Activated CD4-positive, alpha-beta T cell treated with anti-CD3 and anti-CD28 coated beads for 4 hours (primary cell): ENCODE results near the gene COL7A1.
A peak's percentile ranks its signal among the peaks of the same experiment; 100 is the strongest.

Experiments used
- DNase-seq, 2 donors: peaks; one replicate each; pipeline ENCODE4 v3.0.0-alpha.2; 2020

COL7A1 gene

DNA sequence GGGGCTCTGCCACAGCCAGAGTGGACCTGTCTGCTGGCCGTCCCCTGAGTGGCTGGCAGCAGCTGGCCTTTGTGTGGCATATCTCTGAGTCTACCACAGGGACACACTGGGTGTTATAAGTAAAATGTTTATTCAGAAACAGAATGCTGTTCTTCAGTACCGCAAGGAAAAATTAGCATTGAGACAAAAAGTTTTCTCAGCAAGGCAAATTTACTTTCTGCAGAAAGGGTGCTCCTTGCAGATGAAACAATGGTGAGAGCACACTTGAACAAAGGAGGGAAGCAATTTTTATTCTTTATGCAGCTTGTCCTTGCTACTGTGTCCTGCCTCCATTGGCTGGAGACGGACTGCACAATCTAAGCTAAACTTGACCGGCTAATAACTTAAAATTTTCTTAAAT, 22.4 kb upstream of the COL7A1 start:
- DNase-seq, result no peak

DNA sequence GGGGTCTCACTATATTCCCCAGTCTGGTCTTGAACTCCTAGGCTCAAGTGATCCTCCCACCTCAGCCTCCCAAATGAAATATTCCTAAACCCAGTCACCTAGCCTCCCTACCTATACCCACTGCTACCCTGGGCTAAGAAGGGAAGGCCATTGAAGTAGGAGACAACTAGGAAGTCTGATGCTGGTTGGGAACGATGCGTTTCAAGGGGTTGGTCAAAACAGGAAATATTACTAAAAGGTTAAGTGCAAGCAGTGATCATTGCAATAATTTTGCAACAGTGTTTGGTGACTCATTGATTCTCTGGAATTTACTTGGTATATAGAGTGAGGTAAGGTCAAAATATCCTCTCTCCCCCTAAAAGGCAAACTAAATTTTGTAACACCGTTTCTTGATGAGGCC, 18.9 kb upstream of the COL7A1 start:
- no peak for DNase-seq

DNA sequence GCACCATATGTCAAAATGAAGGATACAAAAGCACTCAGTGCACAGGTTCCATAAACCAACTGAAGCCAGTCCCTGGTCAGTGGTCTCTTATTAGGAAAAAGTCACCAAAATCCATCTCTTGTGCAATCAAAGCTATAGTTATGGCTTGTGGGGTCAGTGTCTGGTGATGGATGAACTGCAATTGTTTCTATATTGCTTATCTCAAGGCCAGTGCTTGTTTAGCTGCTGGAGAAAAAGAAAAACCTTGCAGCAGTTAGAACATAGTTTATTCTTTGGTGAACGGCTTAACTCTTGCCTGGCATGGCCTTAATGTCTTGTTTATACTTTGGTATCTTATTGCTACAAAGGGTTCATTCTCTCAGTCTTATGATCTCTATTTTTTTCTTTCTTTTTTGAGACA, 17.2 kb upstream of the COL7A1 start:
- no peak for DNase-seq

DNA sequence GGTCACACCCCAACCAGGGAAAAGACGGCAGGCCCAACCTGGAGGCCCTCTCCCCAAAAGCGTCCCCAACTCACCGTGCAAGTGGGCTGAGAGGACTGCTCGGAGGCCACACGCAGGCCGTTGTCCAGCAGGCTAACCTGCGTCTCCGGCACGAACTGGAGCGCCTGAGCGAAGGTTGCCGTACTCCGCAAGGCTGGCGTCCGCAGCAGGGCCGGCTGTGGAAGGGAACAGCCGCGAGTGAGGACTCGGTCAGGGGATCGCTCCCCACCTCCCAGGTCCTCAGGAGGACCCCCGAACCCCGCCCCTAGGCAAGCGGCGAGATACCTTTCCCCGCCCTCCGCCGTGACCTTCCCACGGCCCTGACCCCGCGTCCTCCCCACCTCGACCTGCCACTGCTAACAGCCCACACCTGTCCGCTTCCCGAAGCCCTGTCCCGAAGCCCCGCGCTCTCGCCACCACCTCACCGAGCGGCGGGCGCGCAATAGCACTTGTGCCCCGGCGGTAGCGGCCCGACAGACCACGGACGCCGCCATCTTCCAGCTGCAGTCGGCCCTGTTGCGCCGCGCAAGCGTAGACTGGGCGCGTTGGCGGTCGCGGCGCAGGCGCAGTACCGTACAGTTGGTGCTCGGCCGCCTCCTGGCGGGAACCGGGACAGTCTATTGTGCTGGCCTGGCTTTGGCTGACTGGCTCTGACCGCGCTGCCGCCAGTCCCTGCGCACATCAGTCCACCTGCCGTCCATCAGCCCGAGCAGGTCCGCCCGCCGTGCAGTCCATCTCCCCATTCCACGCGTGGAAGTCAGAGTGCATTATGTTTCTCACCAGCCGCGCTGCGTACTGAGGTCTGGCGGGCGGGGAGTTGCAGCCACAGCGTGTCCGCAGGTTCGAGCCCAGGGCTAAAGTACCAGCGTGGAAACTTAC, 14.2 kb upstream of the COL7A1 start, which contains the start of gene UQCRC1:
TSS of gene UQCRC1 (minus strand) at position 559 of the 918 bp plus-strand sequence. CDS start at position 533, 26 bp downstream.
- DNase-seq, result peak; percentile 88 to 90

DNA sequence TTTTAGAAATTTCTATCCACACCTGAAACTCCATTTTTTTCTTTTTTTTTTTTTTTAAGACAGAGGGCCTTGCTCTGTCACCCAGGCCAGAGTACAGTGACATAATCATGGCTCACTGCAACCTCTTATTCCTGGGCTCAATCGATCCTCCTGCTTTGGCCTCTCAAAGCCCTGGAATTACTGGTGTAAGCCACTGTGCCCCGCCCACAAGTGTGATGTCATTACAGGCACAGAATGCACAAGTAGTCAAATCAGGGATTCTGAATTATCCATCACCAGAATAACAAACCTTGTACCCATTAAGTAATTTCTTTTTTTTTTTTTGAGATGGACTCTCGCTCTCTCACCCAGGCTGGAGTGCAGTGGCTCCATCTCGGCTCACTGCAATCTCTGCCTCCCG, 12.4 kb upstream of the COL7A1 start:
- DNase-seq, result no peak

DNA sequence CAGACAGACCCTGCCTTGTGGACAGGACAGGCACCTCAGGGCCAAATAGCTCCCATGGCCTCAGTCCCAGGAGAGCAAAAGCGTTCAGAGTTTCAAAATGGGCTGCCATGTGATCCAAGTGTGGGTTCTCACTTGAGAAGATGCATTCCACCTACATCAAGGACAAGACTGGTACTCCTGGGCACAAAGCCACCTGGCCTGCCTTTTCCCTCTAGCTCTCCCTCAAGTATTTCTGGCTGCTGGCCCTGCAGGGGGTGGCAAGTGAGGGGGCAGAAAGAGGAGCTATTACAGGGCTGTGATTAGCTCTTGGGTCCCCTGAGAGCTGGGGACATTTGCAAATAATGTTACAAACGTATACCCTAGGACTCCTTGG, 6.5 kb upstream of the COL7A1 start:
- no peak for DNase-seq

DNA sequence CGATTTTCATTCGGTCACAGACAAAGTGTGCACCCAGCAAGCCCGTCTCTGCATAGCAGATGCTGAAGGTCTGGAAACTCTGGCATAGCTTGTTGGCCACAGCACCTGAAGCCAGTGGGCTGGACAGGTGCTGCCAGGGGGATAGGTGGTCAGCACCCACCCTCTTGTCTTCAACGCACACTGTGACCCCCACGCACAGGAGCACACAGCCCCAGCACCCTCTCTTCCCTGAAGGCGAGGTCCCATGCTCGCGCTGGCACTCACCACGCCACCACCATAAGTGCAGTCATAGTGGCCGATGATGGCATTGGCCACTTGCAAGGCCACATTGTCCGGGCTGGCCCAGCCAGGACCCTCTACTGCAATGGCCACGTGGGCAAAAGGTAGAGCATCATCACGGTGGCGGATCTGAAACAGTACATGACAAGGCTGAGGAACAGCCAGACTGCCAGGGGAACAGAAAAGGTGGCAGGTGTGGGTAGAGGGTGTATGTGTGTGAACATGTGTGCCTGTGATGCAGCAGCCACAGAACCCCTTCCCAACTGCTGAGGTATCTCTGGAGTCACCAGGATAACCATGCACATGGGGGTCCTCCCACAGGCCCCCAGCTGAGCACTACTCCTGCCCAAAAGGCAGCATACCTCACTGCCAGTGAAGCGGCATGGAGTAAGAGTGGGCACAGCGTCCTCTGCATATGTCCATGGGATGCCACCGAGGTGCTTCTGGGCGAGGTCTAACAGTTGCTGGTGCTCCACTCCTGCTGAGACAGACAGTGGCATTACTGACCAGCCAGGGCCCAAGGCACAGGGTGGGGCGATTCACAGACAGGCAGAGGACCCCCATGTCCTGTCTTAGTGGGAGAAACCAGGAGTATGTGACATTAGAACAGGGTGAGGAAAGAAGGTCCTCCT, 5.8 kb upstream of the COL7A1 start:
- DNase-seq, result no peak

DNA sequence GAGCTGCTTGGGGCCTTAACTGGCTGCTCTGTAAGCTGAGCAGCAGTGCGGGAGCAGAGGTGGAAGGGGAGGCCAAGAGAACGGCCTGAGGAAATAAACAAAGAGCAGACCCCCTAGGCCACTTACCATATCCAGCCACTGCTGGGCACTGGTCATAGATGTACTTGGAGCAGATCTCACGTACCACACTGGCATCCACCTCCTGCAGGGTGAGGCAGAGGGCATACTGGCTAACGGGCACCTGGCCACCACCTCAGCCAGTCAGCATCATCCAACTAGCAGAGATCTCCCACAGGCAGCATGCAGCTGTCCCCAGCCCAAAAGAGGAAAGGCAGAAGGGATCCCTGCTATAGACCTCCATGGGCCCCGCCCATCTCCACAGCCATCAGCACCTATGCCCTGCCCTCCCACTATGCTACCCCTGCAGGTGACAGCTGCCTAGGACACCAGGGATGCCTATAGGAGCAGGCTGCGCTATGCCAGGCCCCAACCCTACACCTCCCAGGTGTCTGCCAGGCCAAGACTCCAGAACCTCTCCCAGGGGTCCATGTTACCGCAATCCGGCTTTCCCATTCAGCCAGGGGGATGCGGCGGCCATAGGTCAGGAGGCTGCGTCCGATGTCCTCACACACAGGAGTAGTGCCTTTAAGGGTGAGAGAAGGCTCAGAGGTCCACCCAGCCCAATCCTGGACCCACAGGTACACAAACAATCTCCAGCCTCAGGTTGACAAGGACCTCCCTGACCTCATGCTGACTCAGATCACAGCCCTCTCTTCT, 4.6 kb upstream of the COL7A1 start:
- DNase-seq, result no peak

DNA sequence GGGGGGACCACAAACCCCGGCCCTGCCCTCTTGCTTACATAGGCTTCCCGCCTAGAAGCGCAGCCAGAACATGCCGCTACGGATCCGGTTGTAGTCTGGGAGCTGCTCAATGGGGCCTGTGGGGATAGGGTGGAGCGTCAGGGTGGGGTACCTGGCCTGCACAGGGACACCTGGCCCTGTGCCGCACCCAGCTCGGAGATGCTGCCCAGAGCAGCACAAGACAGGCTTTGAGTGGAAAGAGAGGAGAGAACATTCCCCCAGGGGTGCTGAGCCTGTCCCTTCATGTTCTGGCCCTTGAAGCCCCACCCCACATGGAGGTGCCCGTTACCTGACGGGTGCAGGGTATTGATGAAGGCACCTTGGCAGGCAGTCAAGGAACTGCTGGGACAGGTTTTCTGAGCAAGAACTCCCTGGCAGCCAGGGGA, 4.0 kb upstream of the COL7A1 start:
- no peak for DNase-seq

DNA sequence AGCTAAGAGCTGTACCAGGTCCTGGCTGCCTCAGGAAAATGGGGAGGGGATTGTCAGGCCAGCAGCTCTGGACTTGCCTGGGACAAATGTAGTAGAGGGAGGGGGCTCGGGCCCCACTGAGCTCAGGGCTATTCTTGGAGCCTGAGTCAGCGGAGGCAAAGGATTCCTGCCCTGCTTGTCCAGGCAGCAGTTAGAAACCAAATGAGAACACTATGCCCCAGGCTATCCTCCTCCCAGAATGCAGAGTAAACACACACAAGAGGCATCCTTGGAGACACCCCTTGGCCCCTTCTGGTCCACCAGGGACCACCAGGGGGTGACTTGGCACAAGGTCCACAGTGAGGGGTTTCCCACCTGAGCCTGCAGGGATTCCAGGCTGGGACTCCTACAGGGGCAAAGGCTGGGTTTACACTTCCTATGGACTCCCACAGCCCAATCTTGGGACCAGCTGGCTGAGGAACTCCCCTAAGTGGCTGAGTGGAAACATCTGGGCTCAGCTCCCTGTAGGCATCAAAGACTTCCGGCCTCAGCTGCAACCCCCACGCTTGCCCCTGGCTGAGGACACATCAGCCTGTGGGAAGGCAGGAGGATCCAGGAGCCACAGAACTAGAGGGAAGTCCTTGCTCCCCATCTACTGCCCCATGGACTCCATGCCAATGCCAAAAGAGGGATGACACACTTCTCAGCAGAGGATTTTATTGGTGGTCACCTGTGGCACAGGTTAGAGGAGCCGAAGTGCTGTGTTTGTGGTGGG, 3.4 kb upstream of the COL7A1 start:
- DNase-seq, result no peak

DNA sequence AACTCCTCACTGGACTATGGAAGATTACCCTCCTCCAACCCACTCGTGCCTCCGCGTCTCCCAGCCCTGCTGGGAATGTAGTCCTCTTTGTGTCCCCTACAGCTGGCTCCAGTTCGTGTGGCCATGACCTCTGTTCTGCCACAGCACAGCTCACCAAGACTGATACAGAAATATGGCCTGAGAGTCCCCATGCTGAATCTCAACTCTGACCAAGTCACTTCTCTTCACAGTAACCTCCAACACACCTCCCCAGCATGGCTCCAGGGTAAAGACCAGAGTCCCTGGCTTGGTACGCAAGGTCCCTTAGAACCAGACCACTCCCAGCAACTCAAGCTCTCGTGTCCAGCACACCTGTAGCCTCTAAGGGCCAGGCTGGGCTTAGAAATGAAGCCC, 2.3 kb upstream of the COL7A1 start:
- no peak for DNase-seq

DNA sequence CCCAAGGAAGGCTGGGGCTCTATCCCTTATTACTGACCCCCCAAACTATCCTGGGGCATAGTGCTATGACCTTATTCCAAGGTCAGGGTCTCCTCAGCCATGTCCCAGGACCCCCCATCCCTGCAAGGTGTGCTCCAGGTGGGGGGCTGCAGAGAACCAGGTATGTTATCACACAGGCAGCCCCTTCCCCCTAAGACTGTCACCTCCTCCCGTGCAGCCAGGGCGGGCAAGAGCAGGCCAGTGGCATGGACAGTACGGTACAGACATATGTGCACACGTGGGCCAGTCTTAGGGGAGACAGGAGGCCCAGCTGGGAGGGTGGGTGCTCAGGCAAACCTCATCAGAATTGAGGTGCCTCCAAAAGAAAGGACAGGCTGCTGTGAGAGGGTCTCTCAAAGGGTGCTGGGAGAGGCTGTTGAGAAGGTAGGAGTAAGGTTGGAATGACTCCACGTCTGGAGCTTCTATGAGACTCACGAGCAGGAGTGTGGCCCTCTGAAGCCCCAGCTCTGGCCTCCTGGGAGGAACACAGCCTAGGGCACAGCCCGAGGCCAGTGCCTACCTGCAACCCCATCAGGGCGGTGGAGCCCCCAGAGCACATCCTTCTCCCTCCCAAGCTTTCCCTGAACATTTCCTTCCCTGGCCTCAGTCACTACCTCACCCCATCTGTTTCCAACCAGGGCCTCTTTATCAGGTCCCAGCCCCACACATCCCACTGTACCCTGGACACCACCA, 1.7 kb upstream of the COL7A1 start:
- no peak for DNase-seq

DNA sequence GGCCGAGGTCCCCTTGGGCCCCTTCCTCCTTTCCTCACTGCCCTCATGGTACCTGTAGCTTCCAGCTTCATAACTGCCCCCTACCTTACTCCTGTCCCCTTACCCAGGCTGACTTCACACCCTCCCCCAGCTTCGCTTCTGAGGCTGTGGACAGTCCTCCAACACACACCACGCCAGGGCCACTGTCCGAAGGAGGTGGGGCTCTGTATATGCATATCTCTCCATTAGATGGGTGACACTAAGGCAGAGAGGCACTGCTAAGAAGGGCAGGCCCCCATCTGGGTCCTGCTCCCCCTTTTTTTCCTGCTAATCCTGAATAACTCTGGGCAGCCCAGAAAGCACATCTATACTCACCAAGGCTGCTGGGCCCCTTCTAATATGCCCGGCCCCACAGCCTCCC, 1.0 kb upstream of the COL7A1 start:
- DNase-seq, result no peak

DNA sequence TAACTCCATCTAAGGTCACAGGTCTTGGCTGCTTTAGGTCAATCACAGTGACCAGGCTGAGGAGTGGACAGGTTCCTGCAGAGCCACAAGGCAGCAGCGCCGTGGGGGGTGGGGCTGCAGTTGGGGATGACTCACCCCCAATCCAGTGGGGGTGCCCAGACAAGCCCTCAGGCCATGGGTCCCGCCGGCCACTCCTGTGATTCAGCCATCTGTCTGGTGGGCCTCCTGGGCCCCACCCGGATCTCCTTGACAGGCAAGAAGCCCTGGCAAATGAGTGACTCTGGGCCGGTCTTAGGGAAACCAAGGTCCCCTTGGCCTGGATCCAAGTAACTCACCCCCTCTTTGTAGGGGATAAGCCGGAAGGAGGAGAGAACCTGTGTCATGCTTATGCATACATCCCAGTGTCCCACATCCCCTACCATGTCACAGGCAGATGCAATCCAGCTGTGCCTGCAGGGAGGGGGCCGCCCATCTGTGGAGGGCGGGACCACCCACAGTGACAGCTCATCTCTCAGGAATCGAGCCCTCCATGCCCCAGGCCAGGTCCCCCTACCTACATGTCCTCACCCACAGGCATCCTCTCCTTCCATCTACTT, 495 bp upstream of the COL7A1 start:
- no peak for DNase-seq

DNA sequence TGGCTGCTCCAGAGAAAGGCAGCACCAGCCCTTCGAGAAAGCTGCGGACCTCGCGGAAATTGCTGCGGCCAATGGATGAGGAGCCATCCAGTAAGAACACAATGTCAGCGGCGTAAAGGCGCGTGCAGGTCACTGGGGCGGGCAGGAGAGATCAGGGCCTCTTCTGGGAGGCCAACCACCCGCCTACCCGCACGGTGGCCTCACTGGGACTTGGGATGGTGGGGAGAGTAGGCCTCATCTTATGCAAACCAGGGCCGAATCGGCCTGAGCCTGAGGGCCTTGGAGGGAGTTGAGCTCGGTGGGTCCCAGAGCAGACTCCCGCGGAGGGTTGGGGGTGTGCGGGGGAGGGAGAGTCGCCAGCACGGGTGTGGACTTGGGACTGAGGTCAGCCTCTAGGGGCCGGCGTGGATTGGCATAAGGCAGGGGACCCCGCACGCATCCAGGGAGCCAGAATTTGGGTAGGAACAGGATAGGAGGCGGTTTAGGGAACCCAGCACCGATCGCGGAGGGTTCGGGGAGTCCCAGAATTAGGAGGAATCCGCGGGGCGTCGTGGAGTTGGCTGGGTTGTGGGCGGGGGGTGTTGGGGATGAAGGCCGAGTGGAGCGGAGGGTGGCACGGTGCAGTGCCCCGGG, 596 bp downstream of the COL7A1 start:
- no peak for DNase-seq

DNA sequence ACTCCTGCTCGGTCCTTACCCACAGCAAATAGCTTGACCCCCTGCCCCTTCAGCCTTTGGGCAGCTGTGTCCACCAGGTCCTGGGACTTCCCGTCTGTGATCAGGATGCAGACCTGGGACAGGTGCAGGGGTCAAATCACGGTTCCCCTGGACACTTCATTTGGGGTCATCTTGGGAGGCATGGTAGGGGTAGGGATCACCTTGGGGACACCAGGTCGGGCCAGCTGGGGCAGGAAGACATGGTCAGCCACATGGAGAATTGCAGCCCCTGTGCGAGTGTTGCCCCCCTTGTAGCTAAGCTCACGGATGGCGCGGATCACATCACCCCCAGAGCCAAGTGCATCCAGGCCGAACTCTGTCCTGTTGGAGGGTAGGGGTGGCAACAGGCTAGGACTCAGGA, 1.8 kb downstream of the COL7A1 start:
- DNase-seq, result no peak

DNA sequence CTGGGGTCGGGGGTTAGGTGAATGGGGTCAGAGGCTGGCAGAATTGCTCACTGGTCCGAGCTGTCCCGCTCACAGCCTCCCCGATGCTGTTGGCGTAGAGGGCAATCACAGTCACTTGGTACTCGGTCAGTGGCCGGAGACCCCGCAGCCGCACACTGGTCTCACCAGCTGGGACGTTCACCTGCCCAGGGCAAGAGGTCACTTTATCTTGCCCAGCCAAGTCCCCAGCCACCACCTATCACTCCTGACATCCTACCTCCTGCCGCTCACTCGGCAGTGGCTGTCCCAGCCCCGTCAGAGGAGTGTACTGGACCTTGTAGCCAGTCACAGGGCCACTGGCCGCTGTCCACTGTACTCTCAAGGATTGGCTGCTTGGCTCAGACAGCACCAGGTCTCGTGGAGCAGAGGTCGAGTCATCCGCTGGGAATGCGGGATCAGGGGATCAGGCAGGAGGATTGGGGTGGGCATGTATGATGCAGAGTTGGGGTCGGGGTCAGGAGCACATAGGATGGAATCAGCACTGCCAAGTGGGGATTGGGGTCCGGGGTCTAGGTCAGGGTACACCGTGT, 2.5 kb downstream of the COL7A1 start:
- DNase-seq, result no peak

DNA sequence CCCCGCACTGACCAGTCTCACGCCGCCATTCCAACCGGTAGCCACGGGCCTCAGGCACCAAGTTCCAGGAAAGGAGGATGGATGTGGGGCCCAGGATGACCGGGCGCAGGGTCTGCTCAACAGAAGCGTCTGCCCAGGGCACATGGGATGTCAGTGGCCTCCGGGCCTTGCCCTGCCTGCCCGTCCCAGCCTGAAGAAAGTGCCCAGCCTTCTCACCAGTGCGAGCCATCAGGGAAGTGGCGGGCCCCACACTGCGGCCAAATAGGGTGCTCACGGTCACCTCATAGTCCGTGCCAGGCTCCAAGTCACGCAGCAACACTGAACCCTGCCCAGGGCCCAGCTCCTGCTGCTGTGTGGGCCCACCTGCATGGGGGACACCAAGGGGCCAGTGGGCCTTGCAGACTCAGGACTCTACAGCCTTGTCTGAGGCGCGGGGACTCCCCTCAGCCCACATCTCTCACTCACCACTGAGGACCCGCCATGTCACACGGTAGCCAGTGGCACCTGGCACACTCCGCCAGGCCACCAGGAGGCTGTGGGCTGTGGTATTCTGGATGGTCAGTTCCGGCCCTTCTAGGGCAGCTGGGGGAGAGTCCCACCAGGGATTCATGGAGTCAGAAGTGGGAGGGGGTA, 3.1 kb downstream of the COL7A1 start:
- no peak for DNase-seq

DNA sequence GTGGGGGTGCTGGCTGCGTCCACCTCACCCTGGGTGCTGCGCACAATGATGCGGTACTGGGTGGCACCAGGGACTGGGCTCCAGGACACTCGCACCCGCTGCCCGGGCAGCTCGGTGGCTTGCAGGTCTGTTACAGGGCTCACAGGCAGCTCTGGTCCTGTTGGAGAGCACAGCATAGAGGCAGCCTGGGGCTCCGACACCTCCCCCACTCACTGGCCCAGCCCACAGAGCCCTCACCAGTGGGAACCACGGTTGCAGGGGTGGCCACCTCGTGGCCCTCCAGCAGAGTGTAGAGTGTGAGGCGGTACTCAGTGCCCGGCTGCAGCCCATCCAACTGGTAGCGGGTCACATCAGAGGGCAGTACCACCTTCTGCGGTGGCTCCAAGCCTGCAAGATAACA, 3.7 kb downstream of the COL7A1 start:
- DNase-seq, result no peak

DNA sequence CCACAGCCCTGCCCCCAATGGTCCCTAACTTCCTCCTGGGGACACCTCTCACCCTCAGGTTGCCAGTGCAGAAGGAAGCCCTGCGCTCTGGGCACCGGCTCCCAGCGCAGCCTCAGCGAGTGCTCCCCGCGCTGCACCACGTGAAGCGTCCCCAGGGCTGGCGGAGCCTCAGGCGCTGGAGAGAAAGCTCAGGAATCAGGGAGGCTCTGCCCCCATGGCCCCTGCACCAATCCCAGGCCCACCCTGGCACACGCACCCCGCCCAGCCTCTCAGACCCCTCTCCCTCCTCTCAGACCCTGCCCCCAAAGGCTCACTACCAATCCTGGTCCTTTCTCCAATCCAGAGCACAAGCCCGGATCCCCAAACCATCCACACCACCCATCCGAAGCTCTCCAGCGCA, 6.9 kb downstream of the COL7A1 start:
- DNase-seq, result no peak
